Ishikawa (cell line): ENCODE results near the gene CHCHD6.

Experiments used
- CEBPB ChIP-seq: IDR thresholded peaks from 2 replicates; pipeline ENCODE4 v1.6.1; 2012
- EGR1 ChIP-seq: IDR thresholded peaks from 2 replicates; pipeline ENCODE4 v1.6.1; 2012
- EP300 ChIP-seq: IDR thresholded peaks from 2 replicates; pipeline ENCODE4 v1.6.1; 2012; ENCODE audit warnings: borderline replicate concordance
- FOXM1 ChIP-seq: IDR thresholded peaks from 2 replicates; pipeline ENCODE4 v1.6.1; 2012; ENCODE audit warnings: low read depth, borderline replicate concordance
- NFIC ChIP-seq: IDR thresholded peaks from 2 replicates; pipeline ENCODE4 v1.6.1; 2012
- RAD21 ChIP-seq: IDR thresholded peaks from 2 replicates; pipeline ENCODE4 v1.6.1; 2012; ENCODE audit warnings: low read depth
- REST ChIP-seq: IDR thresholded peaks from 2 replicates; pipeline ENCODE4 v1.6.1; 2012; ENCODE audit warnings: low read depth, mild to moderate bottlenecking
- TAF1 ChIP-seq: IDR thresholded peaks from 2 replicates; pipeline ENCODE4 v1.6.1; 2012; ENCODE audit warnings: low read depth, mild to moderate bottlenecking
- TEAD4 ChIP-seq: IDR thresholded peaks from 2 replicates; pipeline ENCODE4 v1.6.1; 2012
- USF1 ChIP-seq: IDR thresholded peaks from 2 replicates; pipeline ENCODE4 v1.6.1; 2012
- YY1 ChIP-seq: IDR thresholded peaks from 2 replicates; pipeline ENCODE4 v1.6.1; 2012; ENCODE audit warnings: low read depth
- TF ChIP-seq, protein P1 (sequence below): IDR thresholded peaks from 2 replicates; pipeline ENCODE4 v1.6.1; 2012

- TF ChIP-seq CEBPB, result no peak
- TF ChIP-seq YY1, result no peak
- TF ChIP-seq USF1, result no peak
- TF ChIP-seq, protein P1, sequence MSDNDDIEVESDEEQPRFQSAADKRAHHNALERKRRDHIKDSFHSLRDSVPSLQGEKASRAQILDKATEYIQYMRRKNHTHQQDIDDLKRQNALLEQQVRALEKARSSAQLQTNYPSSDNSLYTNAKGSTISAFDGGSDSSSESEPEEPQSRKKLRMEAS, result no peak
- no peak for TF ChIP-seq RAD21
- TF ChIP-seq REST, result no peak
- no peak for TF ChIP-seq FOXM1
- TF ChIP-seq NFIC, result no peak
- TF ChIP-seq EGR1, result no peak
- TF ChIP-seq EP300, result no peak
- TF ChIP-seq TEAD4, result no peak
- TF ChIP-seq TAF1, result no peak
Measured at GRCh38 chr3:126657901-126658300, 46.1 kb upstream of the CHCHD6 start.
